GM19468 (cell line): ENCODE results near the gene RPS6KL1.

Experiments used
- ATAC-seq: cut with Tn5 transposase; IDR thresholded peaks from one replicate; pipeline ENCODE4 v1.9.1; 2021; ENCODE audit warnings: mild to moderate bottlenecking, moderate library complexity, moderate number of reproducible peaks; ENCODE audit not compliant: unreplicated experiment; ENCODE audit errors: extremely low read depth

RPS6KL1 gene

GRCh38 chr14:74917178-74917543 lies 5.9 kb downstream of the RPS6KL1 start:
- no peak for ATAC-seq

GRCh38 chr14:74915826-74916225 lies 7.2 kb downstream of the RPS6KL1 start:
- ATAC-seq, result no peak

- ATAC-seq, result no peak
Observed at GRCh38 chr14:74915426-74915825, 7.6 kb downstream of the RPS6KL1 start.

GRCh38 chr14:74913986-74914573 lies 9.0 kb downstream of the RPS6KL1 start:
- no peak for ATAC-seq

DNA sequence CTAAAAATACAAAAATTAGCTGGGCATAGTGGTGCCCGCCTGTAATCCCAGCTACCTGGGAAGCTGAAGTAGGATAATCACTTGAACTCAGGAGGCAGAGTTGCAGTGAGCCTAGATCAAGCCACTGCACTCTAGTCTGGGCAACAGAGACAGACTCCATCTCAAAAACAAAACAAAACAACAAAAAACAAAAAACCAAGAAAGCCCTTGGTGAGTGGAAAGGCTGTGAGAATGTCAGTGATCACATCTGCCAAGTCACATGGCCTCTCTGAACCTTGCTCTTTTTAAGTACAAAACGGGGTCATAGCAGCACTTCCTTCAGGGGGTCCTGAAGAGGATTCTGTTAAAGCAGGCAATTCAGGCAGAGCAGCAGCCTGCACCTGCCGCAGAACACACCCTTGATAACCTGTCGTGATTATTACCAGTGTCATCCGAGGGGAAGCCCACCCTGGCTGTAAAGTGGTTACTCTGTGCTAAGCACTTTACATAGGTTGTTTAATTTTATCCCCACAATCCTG lies 9.6 kb downstream of the RPS6KL1 start:
- no peak for ATAC-seq

- ATAC-seq, result no peak
Observed at GRCh38 chr14:74912801-74913200, 10.3 kb downstream of the RPS6KL1 start.

- no peak for ATAC-seq
Observed at GRCh38 chr14:74912111-74912510, 10.9 kb downstream of the RPS6KL1 start.

DNA sequence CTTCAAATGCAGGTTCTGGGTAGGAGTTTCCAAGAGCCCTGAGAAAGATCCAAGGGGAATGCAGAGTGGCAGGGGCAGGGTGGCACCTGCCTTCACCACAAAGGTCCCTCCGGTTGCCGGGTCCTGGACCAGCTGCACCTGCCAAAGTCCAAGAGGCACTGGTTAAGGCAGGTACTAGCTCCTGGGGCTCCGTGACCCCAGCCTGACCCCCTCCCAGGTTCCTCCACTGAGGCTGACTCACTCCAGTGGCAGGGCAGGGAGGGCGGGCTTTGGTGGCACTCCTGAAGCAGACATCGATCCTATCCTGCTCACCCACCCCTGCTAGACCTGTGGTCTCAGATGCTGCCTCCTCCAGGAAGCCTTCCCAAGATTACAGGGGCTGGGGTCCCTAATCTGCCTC lies 11.4 kb downstream of the RPS6KL1 start:
- ATAC-seq, result no peak

DNA sequence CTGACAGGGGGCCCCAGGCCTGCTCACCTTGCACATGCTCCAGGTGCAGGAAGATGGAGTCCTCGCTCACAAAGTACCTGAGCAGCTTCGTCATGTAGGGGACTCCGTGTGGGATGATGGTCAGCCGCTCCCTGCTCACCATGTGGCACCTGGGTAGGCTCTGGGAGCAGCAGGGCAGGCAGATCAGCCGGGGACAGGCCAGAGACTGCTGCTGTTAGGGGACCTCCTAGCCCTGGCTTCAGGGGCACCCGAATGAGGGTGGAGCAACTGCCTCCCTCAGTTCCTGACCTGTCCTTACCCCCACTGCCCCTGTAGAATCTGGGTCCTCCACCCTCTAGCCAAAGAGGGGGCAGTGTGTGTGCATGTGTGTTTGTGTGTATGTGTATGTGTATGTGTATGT lies 11.8 kb downstream of the RPS6KL1 start:
- ATAC-seq, result no peak

DNA sequence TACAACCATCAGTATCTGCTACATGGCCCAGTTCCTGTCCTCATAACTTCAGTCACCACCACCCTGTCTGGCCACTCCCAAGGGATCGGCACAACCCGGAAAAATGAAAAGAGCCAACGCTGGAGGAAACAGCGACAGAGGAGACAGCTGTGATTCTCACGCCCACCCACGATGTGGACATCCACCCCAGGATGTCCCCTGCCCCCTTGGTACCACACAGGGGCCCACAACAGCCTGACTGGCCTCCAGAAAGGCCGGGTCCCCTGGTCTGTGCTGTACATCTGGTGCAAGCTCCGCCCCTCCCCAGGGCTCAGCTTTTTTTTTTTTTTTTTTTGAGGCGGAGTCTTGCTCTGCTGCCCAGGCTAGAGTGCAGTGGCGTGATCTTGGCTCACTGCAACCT lies 12.5 kb downstream of the RPS6KL1 start:
- no peak for ATAC-seq

- ATAC-seq, result no peak
Observed at GRCh38 chr14:74909911-74910310, 13.1 kb downstream of the RPS6KL1 start.

- no peak for ATAC-seq
Observed at GRCh38 chr14:74909501-74909900, 13.6 kb downstream of the RPS6KL1 start.

DNA sequence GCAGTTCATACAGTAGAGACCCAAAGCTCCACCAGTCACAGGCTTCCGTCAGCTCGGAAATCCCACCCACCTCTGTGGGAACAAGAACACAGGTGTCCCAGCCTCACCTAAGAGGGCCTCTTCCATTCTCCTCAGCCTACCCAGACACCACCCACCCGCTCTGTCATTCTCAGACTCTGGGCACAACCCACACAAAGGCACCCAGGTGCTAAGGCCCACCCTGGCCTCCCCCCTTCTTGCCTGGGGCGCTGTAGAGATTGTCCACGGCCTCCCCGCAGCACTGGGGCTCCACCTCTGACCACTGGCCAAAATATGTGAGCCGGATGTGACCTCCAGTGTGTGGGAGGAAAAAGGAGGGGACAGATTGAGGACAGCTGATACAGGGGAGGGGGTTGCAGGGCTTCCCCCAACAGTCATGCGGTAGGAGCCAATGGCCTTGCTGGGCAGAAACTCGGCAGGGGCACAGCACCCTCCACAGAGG lies 14.2 kb downstream of the RPS6KL1 start:
- ATAC-seq, result no peak

DNA sequence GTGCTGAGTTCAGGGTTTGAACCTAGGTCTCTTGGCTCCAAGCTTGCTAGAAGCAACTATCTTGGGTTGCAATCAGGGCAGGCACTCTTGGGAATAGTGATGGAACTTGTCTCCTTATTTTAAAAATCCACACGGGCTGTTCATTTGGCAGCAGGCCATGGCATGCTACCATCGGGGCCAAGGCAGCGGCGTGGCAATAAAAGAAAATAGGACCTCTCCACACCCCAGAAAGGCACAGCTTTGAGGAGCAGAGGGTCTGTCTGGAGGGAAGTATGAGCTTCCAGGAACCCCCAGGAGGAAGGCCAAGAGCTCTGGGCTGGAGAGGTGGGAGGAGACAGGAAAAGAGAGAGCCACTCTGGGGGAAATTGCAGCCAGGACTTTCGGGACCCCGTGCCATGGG lies 15.3 kb downstream of the RPS6KL1 start:
- no peak for ATAC-seq

DNA sequence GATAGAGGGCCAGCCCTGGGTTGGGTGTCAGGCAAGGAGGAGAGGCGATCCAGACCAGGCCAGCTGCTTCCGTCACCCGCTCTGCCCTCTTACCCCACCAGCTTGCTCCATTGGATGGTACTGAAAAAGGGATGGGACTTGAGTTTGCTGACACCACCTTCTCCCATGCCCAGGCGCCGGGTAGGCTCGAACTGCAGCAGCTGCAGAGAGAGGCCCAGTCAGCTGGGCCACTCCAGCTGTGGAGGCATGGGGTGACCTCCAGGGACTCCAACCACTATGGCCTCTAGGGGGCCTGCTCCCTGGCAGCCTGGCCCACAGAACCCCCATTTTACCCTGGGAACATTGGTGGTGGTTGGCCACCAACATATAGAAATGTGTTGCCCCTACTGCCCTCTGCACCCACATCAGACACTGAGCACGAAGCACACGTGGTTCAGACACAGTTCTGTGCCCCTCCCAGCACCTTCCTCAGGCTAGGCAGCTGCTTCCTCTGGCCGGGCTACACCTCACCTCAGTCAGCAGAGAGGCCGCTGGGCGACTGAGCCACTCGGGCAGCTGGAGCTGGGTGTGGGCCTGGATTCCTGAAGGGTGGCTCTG lies 16.0 kb downstream of the RPS6KL1 start:
- no peak for ATAC-seq

- no peak for ATAC-seq
Observed at GRCh38 chr14:74905595-74906142, 17.4 kb downstream of the RPS6KL1 start.

- no peak for ATAC-seq
Observed at GRCh38 chr14:74904635-74905503, 18.2 kb downstream of the RPS6KL1 start.

DNA sequence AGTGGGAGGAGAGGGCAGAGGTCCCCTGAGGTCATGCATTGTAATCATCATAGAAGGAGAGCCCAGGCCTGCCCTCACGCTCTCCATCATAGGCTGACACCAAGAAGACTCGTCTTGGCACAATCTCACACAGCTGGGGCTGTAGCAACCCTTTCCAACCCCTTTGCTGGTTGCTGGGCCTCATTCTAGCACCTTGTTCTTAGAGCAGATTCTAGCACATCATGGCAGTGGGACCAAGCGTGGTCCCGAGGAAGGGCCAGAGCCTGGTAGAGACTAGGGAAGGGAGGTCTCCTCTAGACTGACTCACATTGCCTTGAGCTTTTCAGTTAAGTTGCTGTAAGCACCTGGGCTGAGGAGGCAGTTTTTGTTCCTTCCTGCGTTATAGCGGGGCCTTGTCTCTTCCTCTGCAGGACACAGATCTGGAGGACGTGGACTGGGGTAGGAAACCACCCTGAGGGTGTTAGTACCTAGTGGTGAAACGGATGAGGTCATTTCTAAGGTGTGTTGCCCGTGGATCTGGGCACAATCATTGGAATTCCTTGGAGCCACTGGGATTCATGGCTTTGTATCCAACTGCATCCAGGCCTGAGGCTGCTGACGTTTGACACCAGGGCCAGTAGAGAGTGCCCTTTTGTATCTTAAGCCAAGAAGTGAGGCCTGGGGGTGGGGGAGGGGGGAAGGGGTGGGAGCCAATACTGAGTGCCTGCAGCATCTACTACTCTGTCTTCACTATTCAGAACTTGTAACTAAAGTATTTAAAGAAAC lies 19.9 kb downstream of the RPS6KL1 start:
- ATAC-seq, result no peak

- no peak for ATAC-seq
Observed at GRCh38 chr14:74898694-74899093, 24.4 kb downstream of the RPS6KL1 start.

DNA sequence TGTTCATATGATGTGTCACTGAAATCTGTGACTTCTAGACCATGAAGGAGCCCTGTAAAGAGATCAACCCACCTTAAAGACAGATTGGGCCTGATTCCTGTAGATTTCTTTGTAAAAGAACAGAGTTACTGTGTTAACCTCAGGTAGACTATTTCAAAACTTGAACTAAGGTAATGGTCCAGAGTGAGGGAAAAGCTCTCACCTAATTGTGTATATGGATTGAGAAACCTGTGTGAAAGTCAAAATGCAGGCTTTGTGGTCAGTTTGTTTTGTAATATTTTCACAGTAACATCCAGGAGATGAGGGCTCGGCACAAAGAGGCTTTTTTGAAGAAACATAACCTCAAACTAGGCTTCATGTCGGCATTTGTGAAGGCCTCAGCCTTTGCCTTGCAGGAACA lies 25.0 kb downstream of the RPS6KL1 start:
- no peak for ATAC-seq
